HG03521 (cell line): Measurements from ENCODE around the gene NEDD4L.
"Not testable (repeated sequence)": the region's sequence is repeated elsewhere in the genome, so short reads cannot be mapped to it uniquely, and the experiment has no call there.

Experiments
- ATAC-seq: cut with Tn5 transposase; IDR thresholded peaks from one replicate; pipeline ENCODE4 v1.9.1; 2021; ENCODE audit warnings: mild to moderate bottlenecking, moderate library complexity; ENCODE audit not compliant: unreplicated experiment

Gene NEDD4L

GRCh38 chr18:58256316-58257080 lies 212.5 kb downstream of the NEDD4L start:
- ATAC-seq, result no peak

GRCh38 chr18:58257461-58257860 lies 213.4 kb downstream of the NEDD4L start:
- ATAC-seq, result no peak

- no peak for ATAC-seq
These were observed 214.8 kb downstream of the NEDD4L start for GRCh38 chr18:58258692-58259342.

GRCh38 chr18:58263055-58263957 lies 219.3 kb downstream of the NEDD4L start:
- ATAC-seq, result no peak

GRCh38 chr18:58264075-58264474 lies 220.0 kb downstream of the NEDD4L start:
- no peak for ATAC-seq

GRCh38 chr18:58264840-58265239 lies 220.8 kb downstream of the NEDD4L start:
- no peak for ATAC-seq

GRCh38 chr18:58265489-58265888 lies 221.5 kb downstream of the NEDD4L start:
- not testable (repeated sequence) for ATAC-seq

GRCh38 chr18:58266291-58266690 lies 222.3 kb downstream of the NEDD4L start:
- ATAC-seq, result no peak

- ATAC-seq, result no peak
These were observed 223.5 kb downstream of the NEDD4L start for GRCh38 chr18:58267493-58267892.

GRCh38 chr18:58268849-58269248 lies 224.8 kb downstream of the NEDD4L start:
- ATAC-seq, result no peak

GRCh38 chr18:58269931-58270330 lies 225.9 kb downstream of the NEDD4L start:
- no peak for ATAC-seq

- no peak for ATAC-seq
These were observed 226.4 kb downstream of the NEDD4L start for GRCh38 chr18:58270396-58270795.

- no peak for ATAC-seq
These were observed 227.7 kb downstream of the NEDD4L start for GRCh38 chr18:58271770-58272169.

- no peak for ATAC-seq
These were observed 228.2 kb downstream of the NEDD4L start for GRCh38 chr18:58272209-58272608.

- no peak for ATAC-seq
These were observed 228.9 kb downstream of the NEDD4L start for GRCh38 chr18:58272779-58273435.

- no peak for ATAC-seq
These were observed 231.2 kb downstream of the NEDD4L start for GRCh38 chr18:58275176-58275575.

GRCh38 chr18:58276789-58277739 lies 233.0 kb downstream of the NEDD4L start:
- ATAC-seq, result no peak

GRCh38 chr18:58279504-58280175 lies 235.6 kb downstream of the NEDD4L start:
- no peak for ATAC-seq

- ATAC-seq, result no peak
These were observed 236.2 kb downstream of the NEDD4L start for GRCh38 chr18:58280191-58280590.
